HL-60 (cell line): Measurements from ENCODE around the gene GLYATL3.

Experiments used
- CTCF ChIP-seq: IDR thresholded peaks from one replicate; pipeline ENCODE4 v1.5.1; 2011; ENCODE audit warnings: low read length, control low read depth, inconsistent platforms; ENCODE audit not compliant: insufficient read depth
- GABPA ChIP-seq: IDR thresholded peaks from 2 replicates; pipeline ENCODE4 v1.6.1; 2012; ENCODE audit warnings: low read depth
- POLR2AphosphoS5 ChIP-seq: IDR thresholded peaks from 2 replicates; pipeline ENCODE4 v1.6.1; 2012; ENCODE audit warnings: low read depth

- TF ChIP-seq CTCF (no peak), POLR2AphosphoS5 (no peak), GABPA (no peak)
These were observed 23.2 kb downstream of the GLYATL3 start for GRCh38 chr6:49522710-49523593.
